B cell (primary cell): ENCODE measurements around the gene MDFI. TPM values are rescaled to one million over a fixed set of nuclear protein-coding genes. Genes with fewer than 3 reads are reported as not detected.

ENCODE experiments used
- ATAC-seq: fragments of 200-7000 bp; cut with Tn5 transposase; one replicate; pipeline ENCODE4 v1.10.0; 2021; ENCODE audit warnings: low read depth, mild to moderate bottlenecking, moderate number of reproducible peaks, moderate library complexity
- CTCF ChIA-PET: fragments of 350-600 bp; sonication (Branson Sonifier 250); formaldehyde crosslinking; loops from one replicate; lab custom pipeline; 2021; ENCODE audit warnings: antibody characterized with exemption, inconsistent platforms; lab: Charles Lee
- POLR2A ChIA-PET: fragments of 350-600 bp; sonication (Branson Sonifier 250); formaldehyde crosslinking; loops from one replicate; lab custom pipeline; 2021; ENCODE audit warnings: antibody characterized with exemption; lab: Charles Lee
- DNase-seq: peaks from one replicate; pipeline ENCODE4 v3.0.0; 2013
- H2AFZ ChIP-seq: 2 replicates; pipeline ENCODE4 v1.6.1; 2012; ENCODE audit warnings: mild to moderate bottlenecking, low read depth, low read length; ENCODE audit not compliant: insufficient read depth, poor library complexity, severe bottlenecking
- H3K27ac ChIP-seq, 2 donors: 1 replicate in 1 of 2; 2 replicates in 1 of 2; pipeline ENCODE4 v1.5.1; 2012 to 2013; ENCODE audit warnings: low read length in 2 of 2, mild to moderate bottlenecking in 2 of 2, moderate library complexity in 1 of 2
- H3K27me3 ChIP-seq, 4 experiments: fragments of 200-600 bp in 1 of 4; sonication (generic) in 1 of 4; replicated peaks in 1 of 4; 1 replicate in 2 of 4; 2 replicates in 2 of 4; pipeline versions ENCODE4 v1.6.1 to v1.7.0; 2013 to 2016; ENCODE audit warnings: low read length in 3 of 4, mild to moderate bottlenecking in 2 of 4, mixed read lengths in 1 of 4, moderate library complexity in 1 of 4; ENCODE audit not compliant: insufficient read depth in 4 of 4, control insufficient read depth in 3 of 4; ENCODE audit errors: control extremely low read depth in 1 of 4
- H3K36me3 ChIP-seq, 2 experiments: replicated peaks in 1 of 2; 1 replicate in 1 of 2; 2 replicates in 1 of 2; pipeline versions ENCODE4 v1.6.1 to v1.7.1; 2013; ENCODE audit warnings: low read length in 1 of 2; ENCODE audit not compliant: insufficient read depth in 2 of 2, control insufficient read depth in 1 of 2; ENCODE audit errors: control extremely low read depth in 1 of 2, extremely low read depth in 1 of 2
- H3K4me1 ChIP-seq, 2 donors: fragments of 200-600 bp in 1 of 2; sonication (generic) in 1 of 2; 1 replicate in 1 of 2; 2 replicates in 1 of 2; pipeline versions ENCODE4 v1.5.1 to v1.6.1; 2013 to 2017; ENCODE audit warnings: low read length in 2 of 2; ENCODE audit not compliant: control insufficient read depth in 2 of 2, insufficient read depth in 2 of 2
- H3K4me2 ChIP-seq: replicated peaks from 2 replicates; pipeline ENCODE3; 2012; ENCODE audit warnings: mild to moderate bottlenecking, low read depth, low read length; ENCODE audit not compliant: poor library complexity, severe bottlenecking
- H3K4me3 ChIP-seq, 5 experiments: fragments of 200-600 bp in 1 of 5; sonication (generic) in 1 of 5; 1 replicate in 3 of 5; 2 replicates in 2 of 5; pipeline versions ENCODE4 v1.5.1 to v1.7.0; 2011 to 2016; ENCODE audit warnings: low read length in 4 of 5, mild to moderate bottlenecking in 4 of 5, low read depth in 2 of 5, control low read depth in 1 of 5, moderate library complexity in 1 of 5; ENCODE audit not compliant: insufficient read depth in 1 of 5; ENCODE audit errors: control extremely low read depth in 1 of 5, extremely low read depth in 1 of 5
- H3K79me2 ChIP-seq: fragments of 200-600 bp; sonication (generic); one replicate; pipeline ENCODE4 v1.6.0; 2016; ENCODE audit warnings: low read length; ENCODE audit not compliant: control insufficient read depth, insufficient read depth
- H3K9ac ChIP-seq: fragments of 200-600 bp; sonication (generic); 2 replicates; pipeline ENCODE4 v1.6.1; 2017; ENCODE audit warnings: mild to moderate bottlenecking, low read length, moderate library complexity
- H3K9me3 ChIP-seq, 3 donors: one replicate each; pipeline versions ENCODE4 v1.6.1 to v1.7.1; 2013; ENCODE audit warnings: low read length in 2 of 3; ENCODE audit not compliant: control insufficient read depth in 2 of 3, insufficient read depth in 1 of 3; ENCODE audit errors: control extremely low read depth in 1 of 3
- H4K20me1 ChIP-seq: 2 replicates; pipeline ENCODE4 v1.6.0; 2012; ENCODE audit warnings: mild to moderate bottlenecking, low read length; ENCODE audit not compliant: insufficient read depth, control insufficient read depth, poor library complexity, severe bottlenecking
- H3K27ac Mint-ChIP-seq: one replicate; pipeline ENCODE4 v1.8.0; 2021; ENCODE audit warnings: mixed read lengths
- H3K27me3 Mint-ChIP-seq: one replicate; pipeline ENCODE4 v1.8.0; 2021; ENCODE audit warnings: mixed read lengths
- H3K4me1 Mint-ChIP-seq: one replicate; pipeline ENCODE4 v1.8.0; 2021; ENCODE audit warnings: mixed read lengths
- H3K4me3 Mint-ChIP-seq: one replicate; pipeline ENCODE4 v1.8.0; 2021; ENCODE audit warnings: mixed read lengths
- H3K9me3 Mint-ChIP-seq: one replicate; pipeline ENCODE4 v1.8.0; 2022; ENCODE audit warnings: mixed read lengths; ENCODE audit not compliant: insufficient read depth
- EZH2 ChIP-seq: IDR thresholded peaks from 2 replicates; pipeline ENCODE4 v1.6.1; 2012; ENCODE audit warnings: borderline replicate concordance, low read depth, mild to moderate bottlenecking, moderate library complexity, low read length; ENCODE audit not compliant: insufficient read depth, poor library complexity, severe bottlenecking
- WGBS: methylation state at CpG from one replicate; pipeline ENCODE4 v1.1.5; 2013; ENCODE audit warnings: missing lambda C conversion rate; ENCODE audit not compliant: insufficient coverage; 5-methylcytosine and 5-hydroxymethylcytosine counted together
- intact Hi-C: fragments of 100-400 bp; cut with micrococcal nuclease; formaldehyde crosslinking; loops from one replicate; pipeline ENCODE4 v1.10.0; 2022
- polyA plus RNA-seq: library from polyadenylated mRNA; depleted of rRNA; stranded (reverse); fragments of >200 nt; gene quantifications from 2 replicates; pipeline ENCODE4 v1.2.3, GENCODE V29; 2012
- total RNA-seq, 2 donors: library from RNA; stranded (reverse); fragments of 120-200 nt in 1 of 2; gene quantifications; 1 replicate in 1 of 2; 2 replicates in 1 of 2; pipeline versions ENCODE4 v1.2.3 to v1.2.4, GENCODE V29; 2013 to 2022
- TF ChIP-seq, protein P1 (sequence below): fragments of 200-600 bp; IDR thresholded peaks from one replicate; pipeline ENCODE4 v1.8.0; 2022; ENCODE audit warnings: antibody characterized with exemption, mild to moderate bottlenecking

The MDFI gene
- total and polyA plus RNA-seq, 2 donors (not counting 1 experiment from before 2014, with no cell fraction given) = not detected

GRCh38 chr6:41629128-41629527, 9.1 kb upstream of the MDFI start:
- CTCF ChIA-PET = no interaction called here

GRCh38 chr6:41630069-41630468, 8.2 kb upstream of the MDFI start:
- CTCF ChIA-PET = interaction anchor here (1.2 kb wide), 1 partner anchor 27 kb away, joined by 3 read pairs; no protein-coding TSS in a partner anchor
- H3K4me1 ChIP-seq = no peaks in the 10 kb centered on the region
- ATAC-seq = no peak
- Mint-ChIP-seq H3K4me3 (no peak overlapping the region), H3K27ac (no peak overlapping the region), H3K4me1 (no peaks in the 10 kb centered on the region), H3K27me3 (peaks cover 41% of the 10 kb centered on the region), H3K9me3 (no peaks in the 10 kb centered on the region)
- intact Hi-C loops = no loop called here
- H4K20me1 ChIP-seq = no peaks in the 10 kb centered on the region
- WGBS = 91% methylated on average over 4 of the region's 6 CpGs
- no peak for DNase-seq
- H3K9me3 ChIP-seq = no peaks in the 10 kb centered on the region
- no peak overlapping the region for H3K27ac ChIP-seq
- H3K9ac ChIP-seq = no peak overlapping the region
- H2AFZ ChIP-seq = no peak overlapping the region
- POLR2A ChIA-PET = no interaction called here
- no peak overlapping the region for H3K4me2 ChIP-seq
- no peak for TF ChIP-seq EZH2
- TF ChIP-seq, protein P1, sequence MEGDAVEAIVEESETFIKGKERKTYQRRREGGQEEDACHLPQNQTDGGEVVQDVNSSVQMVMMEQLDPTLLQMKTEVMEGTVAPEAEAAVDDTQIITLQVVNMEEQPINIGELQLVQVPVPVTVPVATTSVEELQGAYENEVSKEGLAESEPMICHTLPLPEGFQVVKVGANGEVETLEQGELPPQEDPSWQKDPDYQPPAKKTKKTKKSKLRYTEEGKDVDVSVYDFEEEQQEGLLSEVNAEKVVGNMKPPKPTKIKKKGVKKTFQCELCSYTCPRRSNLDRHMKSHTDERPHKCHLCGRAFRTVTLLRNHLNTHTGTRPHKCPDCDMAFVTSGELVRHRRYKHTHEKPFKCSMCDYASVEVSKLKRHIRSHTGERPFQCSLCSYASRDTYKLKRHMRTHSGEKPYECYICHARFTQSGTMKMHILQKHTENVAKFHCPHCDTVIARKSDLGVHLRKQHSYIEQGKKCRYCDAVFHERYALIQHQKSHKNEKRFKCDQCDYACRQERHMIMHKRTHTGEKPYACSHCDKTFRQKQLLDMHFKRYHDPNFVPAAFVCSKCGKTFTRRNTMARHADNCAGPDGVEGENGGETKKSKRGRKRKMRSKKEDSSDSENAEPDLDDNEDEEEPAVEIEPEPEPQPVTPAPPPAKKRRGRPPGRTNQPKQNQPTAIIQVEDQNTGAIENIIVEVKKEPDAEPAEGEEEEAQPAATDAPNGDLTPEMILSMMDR = no peak
- no peak overlapping the region for H3K4me3 ChIP-seq
- no peaks in the 10 kb centered on the region for H3K36me3 ChIP-seq
- H3K27me3 ChIP-seq = peaks cover 0 to 10% (median 0%) of the 10 kb centered on the region in 4 experiments
- no peaks in the 10 kb centered on the region for H3K79me2 ChIP-seq

More at GRCh38 chr6:41629128-41629527, 9.1 kb upstream of the MDFI start:
- ATAC-seq (no peak), DNase-seq (no peak)
- Histone ChIP-seq H3K36me3 (no peaks in the 10 kb centered on the region), H3K79me2 (no peaks in the 10 kb centered on the region), H3K27ac (no peak overlapping the region), H3K4me1 (no peaks in the 10 kb centered on the region), H3K4me3 (no peak overlapping the region), H3K4me2 (no peak overlapping the region), H3K27me3 (peaks cover 0 to 4% (median 0%) of the 10 kb centered on the region in 4 experiments), H4K20me1 (no peaks in the 10 kb centered on the region), H2AFZ (no peak overlapping the region), H3K9me3 (no peaks in the 10 kb centered on the region), H3K9ac (no peak overlapping the region)
- no peak overlapping the region for H3K27ac Mint-ChIP-seq
- H3K27me3 Mint-ChIP-seq = peaks cover 32% of the 10 kb centered on the region
- H3K9me3 Mint-ChIP-seq = no peaks in the 10 kb centered on the region
- intact Hi-C loops = no loop called here
- no CpG with 5 or more reads among the region's 2 CpGs for WGBS
- no peak overlapping the region for H3K4me3 Mint-ChIP-seq
- H3K4me1 Mint-ChIP-seq = no peaks in the 10 kb centered on the region
- TF ChIP-seq EZH2 = no peak
- TF ChIP-seq, protein P1 = no peak
- POLR2A ChIA-PET = no interaction called here
